Measurements from ENCODE around the gene RGS11. TPM values are rescaled to one million over a fixed set of nuclear protein-coding genes. Genes with fewer than 3 reads are reported as not detected.

RGS11 gene
- total and polyA plus RNA-seq, 2 experiments from 2014 or later = 0.74 to 1.8 TPM

DNA sequence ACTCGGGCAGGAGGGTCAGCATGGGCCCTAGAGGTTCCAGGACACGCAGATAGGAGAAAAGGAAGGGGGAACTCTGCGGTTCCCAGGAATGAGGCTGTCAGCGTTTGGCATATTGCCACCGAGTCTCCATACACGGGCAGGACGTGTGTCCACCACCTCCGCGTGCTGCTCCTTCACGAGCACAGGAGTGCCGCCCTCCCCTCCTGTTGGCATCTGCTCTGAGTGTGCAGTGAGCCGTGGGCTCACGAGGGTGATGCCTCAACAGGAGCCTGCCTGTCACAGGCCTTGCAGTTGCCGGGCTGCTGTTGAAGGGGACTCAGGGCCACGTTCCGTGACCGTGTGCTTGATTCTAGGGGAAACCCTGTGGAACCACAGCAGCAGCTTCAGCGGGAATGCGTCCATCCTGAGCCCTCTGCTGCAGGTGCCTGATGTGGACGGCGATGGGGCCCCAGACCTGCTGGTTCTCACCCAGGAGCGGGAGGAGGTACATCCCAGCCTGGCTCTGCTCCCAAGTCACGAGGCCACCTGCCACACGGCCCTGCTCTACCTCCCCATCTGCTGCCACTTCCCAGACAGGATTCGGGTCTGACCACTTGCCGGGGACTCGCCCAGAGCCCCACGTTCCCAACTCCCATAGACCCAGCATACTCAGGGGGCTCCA lies 14.6 kb downstream of the RGS11 start (continued):
- TF ChIP-seq, protein P1, sequence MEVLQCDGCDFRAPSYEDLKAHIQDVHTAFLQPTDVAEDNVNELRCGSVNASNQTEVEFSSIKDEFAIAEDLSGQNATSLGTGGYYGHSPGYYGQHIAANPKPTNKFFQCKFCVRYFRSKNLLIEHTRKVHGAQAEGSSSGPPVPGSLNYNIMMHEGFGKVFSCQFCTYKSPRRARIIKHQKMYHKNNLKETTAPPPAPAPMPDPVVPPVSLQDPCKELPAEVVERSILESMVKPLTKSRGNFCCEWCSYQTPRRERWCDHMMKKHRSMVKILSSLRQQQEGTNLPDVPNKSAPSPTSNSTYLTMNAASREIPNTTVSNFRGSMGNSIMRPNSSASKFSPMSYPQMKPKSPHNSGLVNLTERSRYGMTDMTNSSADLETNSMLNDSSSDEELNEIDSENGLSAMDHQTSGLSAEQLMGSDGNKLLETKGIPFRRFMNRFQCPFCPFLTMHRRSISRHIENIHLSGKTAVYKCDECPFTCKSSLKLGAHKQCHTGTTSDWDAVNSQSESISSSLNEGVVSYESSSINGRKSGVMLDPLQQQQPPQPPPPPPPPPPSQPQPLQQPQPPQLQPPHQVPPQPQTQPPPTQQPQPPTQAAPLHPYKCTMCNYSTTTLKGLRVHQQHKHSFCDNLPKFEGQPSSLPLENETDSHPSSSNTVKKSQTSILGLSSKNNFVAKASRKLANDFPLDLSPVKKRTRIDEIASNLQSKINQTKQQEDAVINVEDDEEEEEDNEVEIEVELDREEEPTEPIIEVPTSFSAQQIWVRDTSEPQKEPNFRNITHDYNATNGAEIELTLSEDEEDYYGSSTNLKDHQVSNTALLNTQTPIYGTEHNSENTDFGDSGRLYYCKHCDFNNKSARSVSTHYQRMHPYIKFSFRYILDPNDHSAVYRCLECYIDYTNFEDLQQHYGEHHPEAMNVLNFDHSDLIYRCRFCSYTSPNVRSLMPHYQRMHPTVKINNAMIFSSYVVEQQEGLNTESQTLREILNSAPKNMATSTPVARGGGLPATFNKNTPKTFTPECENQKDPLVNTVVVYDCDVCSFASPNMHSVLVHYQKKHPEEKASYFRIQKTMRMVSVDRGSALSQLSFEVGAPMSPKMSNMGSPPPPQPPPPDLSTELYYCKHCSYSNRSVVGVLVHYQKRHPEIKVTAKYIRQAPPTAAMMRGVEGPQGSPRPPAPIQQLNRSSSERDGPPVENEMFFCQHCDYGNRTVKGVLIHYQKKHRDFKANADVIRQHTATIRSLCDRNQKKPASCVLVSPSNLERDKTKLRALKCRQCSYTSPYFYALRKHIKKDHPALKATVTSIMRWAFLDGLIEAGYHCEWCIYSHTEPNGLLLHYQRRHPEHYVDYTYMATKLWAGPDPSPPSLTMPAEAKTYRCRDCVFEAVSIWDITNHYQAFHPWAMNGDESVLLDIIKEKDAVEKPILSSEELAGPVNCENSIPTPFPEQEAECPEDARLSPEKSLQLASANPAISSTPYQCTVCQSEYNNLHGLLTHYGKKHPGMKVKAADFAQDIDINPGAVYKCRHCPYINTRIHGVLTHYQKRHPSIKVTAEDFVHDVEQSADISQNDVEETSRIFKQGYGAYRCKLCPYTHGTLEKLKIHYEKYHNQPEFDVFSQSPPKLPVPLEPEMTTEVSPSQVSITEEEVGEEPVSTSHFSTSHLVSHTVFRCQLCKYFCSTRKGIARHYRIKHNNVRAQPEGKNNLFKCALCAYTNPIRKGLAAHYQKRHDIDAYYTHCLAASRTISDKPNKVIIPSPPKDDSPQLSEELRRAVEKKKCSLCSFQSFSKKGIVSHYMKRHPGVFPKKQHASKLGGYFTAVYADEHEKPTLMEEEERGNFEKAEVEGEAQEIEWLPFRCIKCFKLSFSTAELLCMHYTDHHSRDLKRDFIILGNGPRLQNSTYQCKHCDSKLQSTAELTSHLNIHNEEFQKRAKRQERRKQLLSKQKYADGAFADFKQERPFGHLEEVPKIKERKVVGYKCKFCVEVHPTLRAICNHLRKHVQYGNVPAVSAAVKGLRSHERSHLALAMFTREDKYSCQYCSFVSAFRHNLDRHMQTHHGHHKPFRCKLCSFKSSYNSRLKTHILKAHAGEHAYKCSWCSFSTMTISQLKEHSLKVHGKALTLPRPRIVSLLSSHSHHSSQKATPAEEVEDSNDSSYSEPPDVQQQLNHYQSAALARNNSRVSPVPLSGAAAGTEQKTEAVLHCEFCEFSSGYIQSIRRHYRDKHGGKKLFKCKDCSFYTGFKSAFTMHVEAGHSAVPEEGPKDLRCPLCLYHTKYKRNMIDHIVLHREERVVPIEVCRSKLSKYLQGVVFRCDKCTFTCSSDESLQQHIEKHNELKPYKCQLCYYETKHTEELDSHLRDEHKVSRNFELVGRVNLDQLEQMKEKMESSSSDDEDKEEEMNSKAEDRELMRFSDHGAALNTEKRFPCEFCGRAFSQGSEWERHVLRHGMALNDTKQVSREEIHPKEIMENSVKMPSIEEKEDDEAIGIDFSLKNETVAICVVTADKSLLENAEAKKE (CRISPR knock-in tag; IDR thresholded peaks at IDR 0.05) = no peak
- TF ChIP-seq CTCF (conservative IDR thresholded peaks at IDR 0.05; ENCODE audit: low read depth in 2 of 2) (no peak), EZH2 (IDR thresholded peaks at IDR 0.05; ENCODE audit: low read depth, unreplicated experiment) (no peak)

GRCh38 chr16:260326-260725 lies 15.4 kb downstream of the RGS11 start:
- DNase-seq (ENCODE audit: low spot score) (no peak), ATAC-seq (no peak)
- H4K20me1 ChIP-seq (replicated peaks; ENCODE audit: insufficient read depth) = no peaks in the 10 kb centered on the region; the same call in 1 of the 2 replicates
- no peak overlapping the region for H3K4me3 ChIP-seq
- H3K36me3 ChIP-seq (ENCODE audit: insufficient read depth) = no peaks in the 10 kb centered on the region; the same call in 1 of the 2 replicates
- H3K9me2 ChIP-seq (ENCODE audit: insufficient read depth) = no peaks in the 10 kb centered on the region
- H2AFZ ChIP-seq = no peak overlapping the region
- H3K4me1 Mint-ChIP-seq = no peaks in the 10 kb centered on the region
- no peaks in the 10 kb centered on the region for H3K79me2 ChIP-seq (replicated peaks; ENCODE audit: insufficient read depth)
- no peaks in the 10 kb centered on the region for H3K27me3 ChIP-seq (ENCODE audit: insufficient read depth)
- H3K27ac ChIP-seq (ENCODE audit: low read depth) = no peak overlapping the region
- H3K27ac Mint-ChIP-seq = no peak overlapping the region
- no peak overlapping the region for H3K4me3 Mint-ChIP-seq
- no peaks in the 10 kb centered on the region for H3K4me1 ChIP-seq (ENCODE audit: insufficient read depth)
- no peaks in the 10 kb centered on the region for H3K9me3 Mint-ChIP-seq
- H3K4me2 ChIP-seq = no peak overlapping the region
- peaks cover 6% of the 10 kb centered on the region for H3K27me3 Mint-ChIP-seq (ENCODE audit: insufficient read depth, low read depth, poor library complexity)
- H3F3A ChIP-seq (replicated peaks; ENCODE audit: low read depth) = no peaks in the 10 kb centered on the region
- H3K36me3 Mint-ChIP-seq (ENCODE audit: low read depth) = peaks cover 38% of the 10 kb centered on the region; the same call in 2 of the 3 replicates
- TF ChIP-seq, protein P1 (CRISPR knock-in tag; IDR thresholded peaks at IDR 0.05) = no peak
- no peak for TF ChIP-seq ZNF114 (CRISPR knock-in tag; IDR thresholded peaks at IDR 0.05)
- TF ChIP-seq, protein P2, sequence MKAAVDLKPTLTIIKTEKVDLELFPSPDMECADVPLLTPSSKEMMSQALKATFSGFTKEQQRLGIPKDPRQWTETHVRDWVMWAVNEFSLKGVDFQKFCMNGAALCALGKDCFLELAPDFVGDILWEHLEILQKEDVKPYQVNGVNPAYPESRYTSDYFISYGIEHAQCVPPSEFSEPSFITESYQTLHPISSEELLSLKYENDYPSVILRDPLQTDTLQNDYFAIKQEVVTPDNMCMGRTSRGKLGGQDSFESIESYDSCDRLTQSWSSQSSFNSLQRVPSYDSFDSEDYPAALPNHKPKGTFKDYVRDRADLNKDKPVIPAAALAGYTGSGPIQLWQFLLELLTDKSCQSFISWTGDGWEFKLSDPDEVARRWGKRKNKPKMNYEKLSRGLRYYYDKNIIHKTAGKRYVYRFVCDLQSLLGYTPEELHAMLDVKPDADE (IDR thresholded peaks at IDR 0.05) = no peak
